ENCODE measurements around the gene MTG1.

DNA sequence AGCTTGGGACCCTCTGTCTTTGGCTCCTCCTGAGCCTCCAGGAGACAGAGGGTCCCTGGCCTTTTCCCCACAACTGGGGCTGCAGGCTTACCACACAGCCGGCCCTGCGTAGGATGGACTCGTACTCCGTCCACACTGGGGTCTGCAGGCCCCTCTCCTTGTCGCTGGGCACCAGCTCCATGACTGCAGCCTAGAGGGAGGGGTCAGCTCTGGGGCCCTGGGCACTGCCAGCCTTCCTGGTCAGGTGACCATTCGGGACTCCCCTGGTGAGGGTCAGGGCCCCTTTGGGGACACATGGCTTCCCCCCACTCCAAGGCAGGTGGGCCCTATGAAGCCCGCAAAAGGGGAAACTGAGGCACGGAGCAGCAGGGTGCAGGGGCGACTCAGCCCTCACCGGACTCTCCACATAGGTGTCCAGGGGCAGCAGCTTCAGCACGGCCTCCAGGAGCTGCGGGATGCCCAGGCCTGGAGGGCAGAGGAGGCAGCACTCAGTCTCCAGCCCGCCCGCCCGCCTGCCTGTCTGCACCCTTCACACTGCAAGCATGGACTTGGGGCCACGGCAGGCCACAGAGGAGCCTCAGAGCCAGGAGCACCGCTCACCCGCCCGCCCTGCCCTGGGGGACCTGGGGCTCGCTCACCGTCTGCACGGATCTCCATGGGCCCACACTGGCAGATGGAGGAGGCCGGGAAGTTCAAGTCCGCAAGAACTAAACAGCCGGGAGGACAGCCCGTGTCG lies 37.2 kb upstream of the MTG1 start:
- TF ChIP-seq, protein P1, sequence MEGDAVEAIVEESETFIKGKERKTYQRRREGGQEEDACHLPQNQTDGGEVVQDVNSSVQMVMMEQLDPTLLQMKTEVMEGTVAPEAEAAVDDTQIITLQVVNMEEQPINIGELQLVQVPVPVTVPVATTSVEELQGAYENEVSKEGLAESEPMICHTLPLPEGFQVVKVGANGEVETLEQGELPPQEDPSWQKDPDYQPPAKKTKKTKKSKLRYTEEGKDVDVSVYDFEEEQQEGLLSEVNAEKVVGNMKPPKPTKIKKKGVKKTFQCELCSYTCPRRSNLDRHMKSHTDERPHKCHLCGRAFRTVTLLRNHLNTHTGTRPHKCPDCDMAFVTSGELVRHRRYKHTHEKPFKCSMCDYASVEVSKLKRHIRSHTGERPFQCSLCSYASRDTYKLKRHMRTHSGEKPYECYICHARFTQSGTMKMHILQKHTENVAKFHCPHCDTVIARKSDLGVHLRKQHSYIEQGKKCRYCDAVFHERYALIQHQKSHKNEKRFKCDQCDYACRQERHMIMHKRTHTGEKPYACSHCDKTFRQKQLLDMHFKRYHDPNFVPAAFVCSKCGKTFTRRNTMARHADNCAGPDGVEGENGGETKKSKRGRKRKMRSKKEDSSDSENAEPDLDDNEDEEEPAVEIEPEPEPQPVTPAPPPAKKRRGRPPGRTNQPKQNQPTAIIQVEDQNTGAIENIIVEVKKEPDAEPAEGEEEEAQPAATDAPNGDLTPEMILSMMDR (IDR thresholded peaks at IDR 0.05) = no peak
- TF ChIP-seq POLR2AphosphoS5 (IDR thresholded peaks at IDR 0.05) = no peak

All from sigmoid colon (tissue), 4 donors.